GM12874 (cell line): ENCODE data around the gene MIPEP.

Source experiments
- CTCF ChIP-seq: IDR thresholded peaks from 2 replicates; pipeline ENCODE4 v1.5.1; 2011; ENCODE audit warnings: low read depth, mild to moderate bottlenecking, control low read depth, low read length, moderate library complexity; ENCODE audit not compliant: insufficient read depth

MIPEP gene

GRCh38 chr13:23865026-23865425 is 24.2 kb downstream of the MIPEP start:
- TF ChIP-seq CTCF = no peak

- no peak for TF ChIP-seq CTCF
Measured at GRCh38 chr13:23861310-23861709, 27.9 kb downstream of the MIPEP start.

GRCh38 chr13:23859904-23860303 is 29.3 kb downstream of the MIPEP start:
- TF ChIP-seq CTCF = no peak

GRCh38 chr13:23859455-23859854 is 29.7 kb downstream of the MIPEP start:
- TF ChIP-seq CTCF = no peak

GRCh38 chr13:23858546-23858945 is 30.7 kb downstream of the MIPEP start:
- no peak for TF ChIP-seq CTCF

GRCh38 chr13:23856008-23856750 is 33.0 kb downstream of the MIPEP start:
- no peak for TF ChIP-seq CTCF

GRCh38 chr13:23855360-23855759 is 33.8 kb downstream of the MIPEP start:
- no peak for TF ChIP-seq CTCF
